ENCODE data around the gene MAST1.
A peak's percentile ranks its signal among the peaks of the same experiment; 100 is the strongest.

MAST1 gene

DNA sequence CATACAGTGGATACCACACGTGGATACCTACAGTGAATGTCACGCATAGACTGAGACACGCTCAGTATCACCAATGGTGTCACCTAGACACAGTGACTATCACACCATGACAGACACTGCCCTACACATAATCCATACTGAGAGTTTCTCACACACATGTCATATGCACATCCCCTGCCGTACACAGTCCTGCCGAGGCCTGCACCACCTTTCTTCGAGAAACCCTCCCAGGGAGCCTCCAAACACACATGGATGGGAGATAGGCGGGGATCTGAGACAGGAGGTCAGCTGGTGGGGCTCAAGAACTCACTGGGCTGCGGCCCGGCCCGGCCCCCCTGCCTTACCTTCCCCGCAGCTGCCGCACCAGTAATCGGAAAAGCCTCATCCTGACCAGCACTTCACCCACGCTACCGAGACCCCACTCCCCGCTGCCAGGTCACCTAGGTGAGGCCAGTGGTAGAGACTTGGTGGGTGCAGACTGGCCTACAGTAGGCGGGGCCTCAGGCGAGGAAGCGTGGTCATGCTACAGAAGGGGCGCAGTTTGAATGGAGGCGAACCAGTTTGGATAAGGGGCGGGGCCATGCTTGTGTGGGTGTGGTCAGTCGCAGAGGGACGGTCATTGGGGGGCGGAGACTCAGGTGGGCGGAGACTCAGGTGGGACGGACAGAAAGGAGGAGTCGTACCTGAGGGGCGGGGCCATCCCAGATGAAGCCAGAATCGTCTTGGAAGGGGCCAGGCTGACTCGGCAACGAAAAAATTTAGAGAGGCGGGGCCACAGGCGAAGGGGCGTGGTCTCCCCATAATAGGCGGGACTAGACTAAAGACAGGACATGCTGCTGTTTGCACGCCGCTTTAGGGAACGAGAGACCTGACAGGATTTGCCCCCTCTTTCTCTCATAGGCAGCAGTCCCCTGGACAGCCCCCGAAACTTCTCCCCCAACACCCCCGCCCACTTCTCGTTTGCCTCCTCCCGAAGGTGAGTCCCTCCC lies 2.1 kb downstream of the MAST1 start:
- peak overlapping the region; percentile 42 for H3K14ac ChIP-seq (ENCODE audit: low read length)
- no peak overlapping the region for H2BK15ac ChIP-seq (ENCODE audit: low read length)
- no peak overlapping the region for H4K8ac ChIP-seq (ENCODE audit: low read depth, low read length)
- no peaks in the 10 kb centered on the region for H3K79me1 ChIP-seq (ENCODE audit: low read depth, low read length)
- H3K9ac ChIP-seq (ENCODE audit: low read depth, low read length, poor library complexity), result peak overlapping the region; percentile 22
- peak overlapping the region; percentile 50 for H2AFZ ChIP-seq (ENCODE audit: low read length)
- peaks cover 10 to 18% of the 10 kb centered on the region in 2 donors for H3K4me1 ChIP-seq (ENCODE audit: control insufficient read depth in 2 of 2, insufficient read depth in 1 of 2, low read depth in 1 of 2, low read length in 2 of 2)
- no CpG with 5 or more reads among the region's 43 CpGs for WGBS, 2 donors (ENCODE audit: extremely low coverage in 2 of 2, insufficient read length in 2 of 2, insufficient replicate concordance in 1 of 2)
- no peak overlapping the region for H4K91ac ChIP-seq (ENCODE audit: low read depth, low read length, poor library complexity)
- peak overlapping the region; percentile 84 for H3K4me2 ChIP-seq (ENCODE audit: insufficient read depth, low read length, poor library complexity, severe bottlenecking)
- H2AK5ac ChIP-seq (ENCODE audit: low read depth, low read length), result no peak overlapping the region
- H3K23ac ChIP-seq (ENCODE audit: low read depth, low read length, poor library complexity), result peak overlapping the region; percentile 45
- peak overlapping the region; percentile 20 to 78 for H3K4me3 ChIP-seq (ENCODE audit: low read length in 2 of 2)
- H3K18ac ChIP-seq (ENCODE audit: low read length), result peak overlapping the region; percentile 92
- no peak overlapping the region for H2BK5ac ChIP-seq (ENCODE audit: low read length)
- peaks cover 0 to 14% (median 12%) of the 10 kb centered on the region in 3 experiments for H3K27me3 ChIP-seq (ENCODE audit: control insufficient read depth in 3 of 3, insufficient read depth in 3 of 3, low read depth in 1 of 3, low read length in 3 of 3)
- peak overlapping the region; percentile 88 for H3K27ac ChIP-seq (replicated peaks; ENCODE audit: low read length)
- H3K9me3 ChIP-seq (replicated peaks in 1 of 2; ENCODE audit: control insufficient read depth in 2 of 2, insufficient read depth in 1 of 2, low read depth in 1 of 2, low read length in 2 of 2), result no peaks in the 10 kb centered on the region
- DNase-seq (ENCODE audit: low spot score), result peak; percentile 98
- peaks cover 0 to 4% of the 10 kb centered on the region in 2 donors for H3K36me3 ChIP-seq (replicated peaks in 1 of 2; ENCODE audit: control insufficient read depth in 2 of 2, insufficient read depth in 2 of 2, low read length in 2 of 2)
- no peak overlapping the region for H3K4ac ChIP-seq (ENCODE audit: low read length)
- H2BK120ac ChIP-seq (ENCODE audit: low read depth, low read length), result no peak overlapping the region
- H2BK12ac ChIP-seq (ENCODE audit: low read length), result no peak overlapping the region

DNA sequence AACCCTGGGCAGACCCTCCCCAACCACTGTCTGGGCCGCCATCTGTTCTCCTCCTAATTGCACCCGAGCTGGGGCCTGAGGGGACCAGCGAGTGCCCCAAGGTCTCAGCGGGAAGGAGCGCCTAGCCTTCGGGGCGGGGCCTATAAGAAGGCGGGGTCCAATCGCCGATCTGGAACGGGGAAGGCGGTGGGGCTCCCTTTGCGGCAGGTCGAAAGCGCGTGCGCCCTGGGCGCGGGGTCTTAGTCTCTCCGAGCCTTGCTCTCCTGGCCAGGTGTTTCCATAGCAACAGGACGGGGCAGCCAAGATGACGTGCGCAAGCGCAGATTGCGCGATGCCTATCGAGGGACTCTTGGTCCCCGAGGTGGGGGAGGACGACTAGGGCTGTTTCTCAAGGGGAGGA lies 2.8 kb downstream of the MAST1 start:
- DNase-seq (ENCODE audit: low spot score), result peak; percentile 96

DNA sequence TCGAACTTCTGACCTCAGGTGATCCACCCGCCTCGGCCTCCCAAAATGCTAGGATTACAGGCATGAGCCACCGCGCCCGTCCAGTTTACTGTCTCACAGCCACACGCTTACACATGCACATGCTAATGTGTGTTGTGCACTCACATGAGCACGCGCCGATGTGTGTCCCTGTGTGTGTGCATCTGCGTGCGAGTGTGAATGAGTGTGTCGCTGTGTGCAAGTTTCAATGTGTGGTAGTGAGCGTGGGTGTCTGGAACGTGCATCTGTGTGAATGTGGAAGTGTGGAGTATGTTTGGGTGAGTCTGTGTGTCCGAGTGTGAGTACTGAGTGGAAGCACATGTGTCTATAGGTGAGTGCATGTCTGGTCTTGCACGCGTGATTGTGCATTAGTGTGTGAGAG lies 4.2 kb downstream of the MAST1 start:
- Histone ChIP-seq H2BK12ac (ENCODE audit: low read length) (peak overlapping the region; percentile 67), H3K4ac (ENCODE audit: low read length) (no peak overlapping the region), H3K4me2 (ENCODE audit: insufficient read depth, low read length, poor library complexity, severe bottlenecking) (no peak overlapping the region), H3K14ac (ENCODE audit: low read length) (no peak overlapping the region), H2BK5ac (ENCODE audit: low read length) (no peak overlapping the region), H3K4me3 (ENCODE audit: low read length in 2 of 2) (peak overlapping the region in 1 of 2 donors; percentile 27), H3K23ac (ENCODE audit: low read depth, low read length, poor library complexity) (peak overlapping the region; percentile 82), H3K4me1 (ENCODE audit: control insufficient read depth in 2 of 2, insufficient read depth in 1 of 2, low read depth in 1 of 2, low read length in 2 of 2) (peaks cover 10 to 20% of the 10 kb centered on the region in 2 donors), H4K8ac (ENCODE audit: low read depth, low read length) (no peak overlapping the region), H2BK120ac (ENCODE audit: low read depth, low read length) (no peak overlapping the region), H3K9me3 (replicated peaks in 1 of 2; ENCODE audit: control insufficient read depth in 2 of 2, insufficient read depth in 1 of 2, low read depth in 1 of 2, low read length in 2 of 2) (no peaks in the 10 kb centered on the region), H4K91ac (ENCODE audit: low read depth, low read length, poor library complexity) (peak overlapping the region; percentile 1), H3K36me3 (replicated peaks in 1 of 2; ENCODE audit: control insufficient read depth in 2 of 2, insufficient read depth in 2 of 2, low read length in 2 of 2) (peaks cover 0 to 4% of the 10 kb centered on the region in 2 donors), H3K27me3 (ENCODE audit: control insufficient read depth in 3 of 3, insufficient read depth in 3 of 3, low read depth in 1 of 3, low read length in 3 of 3) (no peaks in the 10 kb centered on the region), H2AFZ (ENCODE audit: low read length) (no peak overlapping the region), H3K27ac (replicated peaks; ENCODE audit: low read length) (no peak overlapping the region), H3K9ac (ENCODE audit: low read depth, low read length, poor library complexity) (no peak overlapping the region), H2BK15ac (ENCODE audit: low read length) (no peak overlapping the region), H3K18ac (ENCODE audit: low read length) (no peak overlapping the region), H3K79me1 (ENCODE audit: low read depth, low read length) (no peaks in the 10 kb centered on the region), H2AK5ac (ENCODE audit: low read depth, low read length) (no peak overlapping the region)
- no peak for DNase-seq (ENCODE audit: low spot score)
- WGBS, 2 donors (ENCODE audit: extremely low coverage in 2 of 2, insufficient read length in 2 of 2, insufficient replicate concordance in 1 of 2), result no CpG with 5 or more reads among the region's 18 CpGs

More for the DNA sequence above, 2.8 kb downstream of the MAST1 start:
- H3K4me3 ChIP-seq (ENCODE audit: low read length in 2 of 2), result peak overlapping the region; percentile 20 to 78
- peak overlapping the region; percentile 42 for H3K14ac ChIP-seq (ENCODE audit: low read length)
- no peaks in the 10 kb centered on the region for H3K79me1 ChIP-seq (ENCODE audit: low read depth, low read length)
- H3K27me3 ChIP-seq (ENCODE audit: control insufficient read depth in 3 of 3, insufficient read depth in 3 of 3, low read depth in 1 of 3, low read length in 3 of 3), result peaks cover 0 to 8% (median 5%) of the 10 kb centered on the region in 3 experiments
- no peak overlapping the region for H2BK5ac ChIP-seq (ENCODE audit: low read length)
- peak overlapping the region; percentile 88 for H3K27ac ChIP-seq (replicated peaks; ENCODE audit: low read length)
- peaks cover 0 to 4% of the 10 kb centered on the region in 2 donors for H3K36me3 ChIP-seq (replicated peaks in 1 of 2; ENCODE audit: control insufficient read depth in 2 of 2, insufficient read depth in 2 of 2, low read length in 2 of 2)
- H2BK12ac ChIP-seq (ENCODE audit: low read length), result no peak overlapping the region
- H3K9ac ChIP-seq (ENCODE audit: low read depth, low read length, poor library complexity), result peak overlapping the region; percentile 22
- H3K18ac ChIP-seq (ENCODE audit: low read length), result peak overlapping the region; percentile 92
- no peak overlapping the region for H3K23ac ChIP-seq (ENCODE audit: low read depth, low read length, poor library complexity)
- no peak overlapping the region for H2BK120ac ChIP-seq (ENCODE audit: low read depth, low read length)
- H4K8ac ChIP-seq (ENCODE audit: low read depth, low read length), result no peak overlapping the region
- no peak overlapping the region for H2BK15ac ChIP-seq (ENCODE audit: low read length)
- H3K4me1 ChIP-seq (ENCODE audit: control insufficient read depth in 2 of 2, insufficient read depth in 1 of 2, low read depth in 1 of 2, low read length in 2 of 2), result peaks cover 10 to 18% of the 10 kb centered on the region in 2 donors
- H3K4me2 ChIP-seq (ENCODE audit: insufficient read depth, low read length, poor library complexity, severe bottlenecking), result peak overlapping the region; percentile 84
- H3K9me3 ChIP-seq (replicated peaks in 1 of 2; ENCODE audit: control insufficient read depth in 2 of 2, insufficient read depth in 1 of 2, low read depth in 1 of 2, low read length in 2 of 2), result no peaks in the 10 kb centered on the region
- H4K91ac ChIP-seq (ENCODE audit: low read depth, low read length, poor library complexity), result no peak overlapping the region
- H2AK5ac ChIP-seq (ENCODE audit: low read depth, low read length), result no peak overlapping the region
- WGBS, 2 donors (ENCODE audit: extremely low coverage in 2 of 2, insufficient read length in 2 of 2, insufficient replicate concordance in 1 of 2), result no CpG with 5 or more reads among the region's 29 CpGs
- peak overlapping the region; percentile 50 for H2AFZ ChIP-seq (ENCODE audit: low read length)
- H3K4ac ChIP-seq (ENCODE audit: low read length), result no peak overlapping the region

DNA sequence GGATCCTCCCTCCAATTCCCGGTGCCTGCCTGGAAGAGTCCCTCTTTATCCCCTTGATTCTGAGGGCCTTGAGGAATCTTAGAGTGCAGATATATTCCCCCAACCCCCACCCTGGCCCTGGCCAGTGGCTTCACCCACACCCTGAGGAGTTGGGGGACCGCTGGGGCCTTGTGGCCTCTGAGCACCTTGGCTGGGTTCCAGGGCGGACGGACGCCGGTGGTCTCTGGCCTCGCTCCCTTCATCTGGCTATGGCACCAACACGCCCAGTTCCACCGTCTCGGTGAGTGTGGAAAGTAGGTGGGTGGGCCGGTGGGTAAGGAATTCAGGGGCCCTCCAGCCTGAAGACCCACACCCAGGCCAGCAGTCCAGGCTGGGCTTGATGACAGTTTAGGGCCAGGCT lies 5.0 kb downstream of the MAST1 start:
- no peak overlapping the region for H3K23ac ChIP-seq (ENCODE audit: low read depth, low read length, poor library complexity)
- H2BK120ac ChIP-seq (ENCODE audit: low read depth, low read length), result no peak overlapping the region
- no peak overlapping the region for H3K27ac ChIP-seq (replicated peaks; ENCODE audit: low read length)
- no peak for DNase-seq (ENCODE audit: low spot score)
- H2BK12ac ChIP-seq (ENCODE audit: low read length), result no peak overlapping the region
- no peaks in the 10 kb centered on the region for H3K79me1 ChIP-seq (ENCODE audit: low read depth, low read length)
- no peak overlapping the region for H3K18ac ChIP-seq (ENCODE audit: low read length)
- no peak overlapping the region for H4K8ac ChIP-seq (ENCODE audit: low read depth, low read length)
- peaks cover 0 to 2% (median 0%) of the 10 kb centered on the region in 3 experiments for H3K27me3 ChIP-seq (ENCODE audit: control insufficient read depth in 3 of 3, insufficient read depth in 3 of 3, low read depth in 1 of 3, low read length in 3 of 3)
- no peak overlapping the region for H2BK15ac ChIP-seq (ENCODE audit: low read length)
- H3K4ac ChIP-seq (ENCODE audit: low read length), result no peak overlapping the region
- peaks cover 10 to 20% of the 10 kb centered on the region in 2 donors for H3K4me1 ChIP-seq (ENCODE audit: control insufficient read depth in 2 of 2, insufficient read depth in 1 of 2, low read depth in 1 of 2, low read length in 2 of 2)
- H3K14ac ChIP-seq (ENCODE audit: low read length), result no peak overlapping the region
- H2BK5ac ChIP-seq (ENCODE audit: low read length), result no peak overlapping the region
- H3K36me3 ChIP-seq (replicated peaks in 1 of 2; ENCODE audit: control insufficient read depth in 2 of 2, insufficient read depth in 2 of 2, low read length in 2 of 2), result peaks cover 0 to 8% of the 10 kb centered on the region in 2 donors
- no peak overlapping the region for H3K4me3 ChIP-seq (ENCODE audit: low read length in 2 of 2)
- no CpG with 5 or more reads among the region's 11 CpGs for WGBS, 2 donors (ENCODE audit: extremely low coverage in 2 of 2, insufficient read length in 2 of 2, insufficient replicate concordance in 1 of 2)
- no peak overlapping the region for H3K9ac ChIP-seq (ENCODE audit: low read depth, low read length, poor library complexity)
- no peak overlapping the region for H2AFZ ChIP-seq (ENCODE audit: low read length)
- no peak overlapping the region for H3K4me2 ChIP-seq (ENCODE audit: insufficient read depth, low read length, poor library complexity, severe bottlenecking)
- no peaks in the 10 kb centered on the region for H3K9me3 ChIP-seq (replicated peaks in 1 of 2; ENCODE audit: control insufficient read depth in 2 of 2, insufficient read depth in 1 of 2, low read depth in 1 of 2, low read length in 2 of 2)
- H2AK5ac ChIP-seq (ENCODE audit: low read depth, low read length), result no peak overlapping the region
- H4K91ac ChIP-seq (ENCODE audit: low read depth, low read length, poor library complexity), result no peak overlapping the region
